ENCODE results near the gene WDR33.

DNA sequence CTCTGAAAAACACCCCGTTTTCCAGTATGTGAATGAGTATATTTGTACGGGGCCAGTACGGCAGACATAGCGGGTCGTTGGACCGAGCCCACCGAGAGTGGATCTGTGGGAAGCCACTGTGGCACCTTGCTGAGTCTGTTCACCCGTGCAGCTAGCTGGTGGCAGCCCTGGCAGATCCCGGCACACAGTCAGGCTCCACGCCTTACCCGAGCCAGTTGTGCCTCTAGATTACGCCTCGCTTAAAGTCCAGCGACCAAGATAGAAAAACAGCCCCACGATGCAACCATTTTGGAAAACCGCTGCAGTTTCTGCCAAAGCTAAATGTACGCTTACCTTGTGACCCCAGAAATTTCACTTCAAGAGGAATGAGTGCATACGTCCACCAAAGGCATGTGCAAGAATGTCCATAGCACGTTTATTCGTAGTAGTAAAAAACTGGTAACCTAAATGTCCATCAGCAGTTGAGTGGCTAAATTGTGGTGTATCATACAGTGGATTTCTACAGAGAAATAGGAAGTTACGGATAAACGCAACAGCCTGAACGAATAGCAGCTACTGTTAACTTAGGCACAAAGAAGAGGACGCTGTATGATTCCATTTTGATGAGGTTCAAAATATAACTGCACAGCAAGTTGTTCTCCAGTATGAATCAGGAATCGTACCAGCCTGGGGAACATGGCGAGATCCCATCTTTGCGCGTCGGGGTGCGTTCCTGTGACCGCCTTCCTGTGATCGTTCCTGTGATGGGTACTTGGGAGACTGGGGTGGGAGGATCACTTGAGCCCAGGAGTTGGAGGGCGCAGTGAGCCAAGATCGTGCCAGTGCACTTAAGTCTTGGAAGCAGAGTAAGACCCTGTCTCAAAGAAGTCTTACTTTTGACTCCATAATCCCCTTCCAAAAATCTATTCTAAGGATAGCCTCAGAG lies 688 bp upstream of the WDR33 start:
- TF ChIP-seq YY1 (IDR thresholded peaks at IDR 0.05; ENCODE audit: insufficient read depth, insufficient read length) (no peak), ZNF274 (IDR thresholded peaks at IDR 0.05; ENCODE audit: low read depth, low read length) (no peak), SUZ12 (IDR thresholded peaks at IDR 0.05; ENCODE audit: extremely low read depth, insufficient read depth, insufficient read length) (no peak)
